Endothelial cell of umbilical vein (primary cell): Measurements from ENCODE around the gene GSC2. TPM values are rescaled to one million over a fixed set of nuclear protein-coding genes. Genes with fewer than 3 reads are reported as not detected.

Source experiments
- BruUV-seq: library from RNA; stranded (reverse); fragments of 400-500 nt; replicated peaks from 2 replicates; lab custom pipeline; 2021; lab: Mats Ljungman, UMichigan
- CTCF ChIA-PET: fragments of 300-600, 350-600 bp; sonication (Branson Sonifier 250); formaldehyde crosslinking; loops from one replicate; lab custom pipeline; 2021; ENCODE audit warnings: antibody characterized with exemption, inconsistent platforms; lab: Charles Lee
- POLR2A ChIA-PET: fragments of 300-600, 350-600 bp; sonication (Branson Sonifier 250); formaldehyde crosslinking; loops from one replicate; lab custom pipeline; 2021; ENCODE audit warnings: antibody characterized with exemption, inconsistent platforms; lab: Charles Lee
- DNase-seq: peaks from one replicate; pipeline ENCODE4 v3.0.0-alpha.2; 2011; ENCODE audit warnings: low read depth, low spot score
- FAIRE-seq: peaks from 2 replicates; lab custom pipeline; 2011; peaks lifted over from hg19 to GRCh38; lab: Jason Lieb, UNC
- H2AFZ ChIP-seq: 2 replicates; pipeline ENCODE4 v1.6.0; 2012; ENCODE audit warnings: low read depth, low read length, control low read depth, inconsistent platforms
- H3K27ac ChIP-seq: 2 replicates; pipeline ENCODE4 v1.5.1; 2011; ENCODE audit warnings: low read depth, mild to moderate bottlenecking, control low read depth, low read length, moderate library complexity; ENCODE audit not compliant: insufficient read depth
- H3K27me3 ChIP-seq, 2 experiments: 2 replicates each; pipeline versions ENCODE4 v1.6.0 to v1.6.1; 2011; ENCODE audit warnings: low read length in 2 of 2, mixed read lengths in 1 of 2; ENCODE audit not compliant: control insufficient read depth in 2 of 2, insufficient read depth in 2 of 2
- H3K36me3 ChIP-seq, 2 experiments: 2 replicates in 1 of 2; 3 replicates in 1 of 2; pipeline ENCODE4 v1.5.1; 2011; ENCODE audit warnings: low read length in 2 of 2, mild to moderate bottlenecking in 1 of 2, moderate library complexity in 1 of 2; ENCODE audit not compliant: control insufficient read depth in 2 of 2, insufficient read depth in 2 of 2; ENCODE audit errors: extremely low read depth in 1 of 2
- H3K4me1 ChIP-seq: 3 replicates; pipeline ENCODE4 v1.5.1; 2011; ENCODE audit warnings: mild to moderate bottlenecking, low read length; ENCODE audit not compliant: control insufficient read depth, insufficient read depth; ENCODE audit errors: extremely low read depth
- H3K4me2 ChIP-seq: 2 replicates; pipeline ENCODE4 v1.6.1; 2011; ENCODE audit warnings: low read length, control low read depth, mixed read lengths; ENCODE audit not compliant: insufficient read depth
- H3K4me3 ChIP-seq, 3 experiments: fragments of 200-600 bp in 1 of 3; sonication (generic), shearing (Covaris generic) in 1 of 3; replicated peaks in 1 of 3; 2 replicates each; pipeline ENCODE4 v1.5.1; 2011 to 2016; ENCODE audit warnings: control low read depth in 3 of 3, low read length in 3 of 3, mild to moderate bottlenecking in 2 of 3, inconsistent platforms in 1 of 3, low read depth in 1 of 3, moderate library complexity in 1 of 3; ENCODE audit not compliant: insufficient read depth in 1 of 3
- H3K79me2 ChIP-seq: 2 replicates; pipeline ENCODE4 v1.6.0; 2012; ENCODE audit warnings: low read length, inconsistent platforms; ENCODE audit not compliant: control insufficient read depth, insufficient read depth
- H3K9ac ChIP-seq: replicated peaks from 2 replicates; pipeline ENCODE3; 2011; ENCODE audit warnings: low read length, control low read depth; ENCODE audit not compliant: insufficient read depth; ENCODE audit errors: extremely low read depth
- H3K9me1 ChIP-seq: replicated peaks from 3 replicates; pipeline ENCODE4 v1.6.0; 2011; ENCODE audit warnings: mild to moderate bottlenecking, low read length; ENCODE audit not compliant: control insufficient read depth, insufficient read depth; ENCODE audit errors: extremely low read depth
- H3K9me3 ChIP-seq: replicated peaks from 2 replicates; pipeline ENCODE4 v1.5.1; 2012; ENCODE audit warnings: low read length, inconsistent platforms; ENCODE audit not compliant: control insufficient read depth, insufficient read depth
- H4K20me1 ChIP-seq: replicated peaks from 2 replicates; pipeline ENCODE3; 2011; ENCODE audit warnings: mild to moderate bottlenecking, low read length; ENCODE audit not compliant: control insufficient read depth, insufficient read depth; ENCODE audit errors: extremely low read depth
- EZH2 ChIP-seq: IDR thresholded peaks from 2 replicates; pipeline ENCODE4 v1.6.1; 2012; ENCODE audit warnings: borderline replicate concordance, low read depth, mild to moderate bottlenecking, moderate library complexity, low read length, inconsistent platforms; ENCODE audit not compliant: severe bottlenecking
- FOS ChIP-seq: IDR thresholded peaks from 2 replicates; pipeline ENCODE4 v1.6.1; 2011; ENCODE audit warnings: mild to moderate bottlenecking, low read length, moderate library complexity, borderline replicate concordance; ENCODE audit not compliant: insufficient read depth
- GATA2 ChIP-seq: IDR thresholded peaks from 2 replicates; pipeline ENCODE4 v1.7.0; 2011; ENCODE audit warnings: low read depth, mild to moderate bottlenecking, moderate library complexity, mixed read lengths, low read length; ENCODE audit not compliant: insufficient read length, insufficient read depth
- JUN ChIP-seq: IDR thresholded peaks from 2 replicates; pipeline ENCODE4 v1.6.1; 2011; ENCODE audit warnings: borderline replicate concordance, low read depth; ENCODE audit not compliant: insufficient read length, insufficient read depth
- MYC ChIP-seq: IDR thresholded peaks from one replicate; pipeline ENCODE4 v1.6.1; 2011; ENCODE audit warnings: mild to moderate bottlenecking, low read depth, low read length
- POLR2A ChIP-seq: IDR thresholded peaks from 2 replicates; pipeline ENCODE4 v1.6.1; 2012; ENCODE audit warnings: low read depth, mild to moderate bottlenecking, control low read depth, low read length
- POLR2AphosphoS5 ChIP-seq: IDR thresholded peaks from 2 replicates; pipeline ENCODE4 v1.6.1; 2012; ENCODE audit warnings: low read depth, mild to moderate bottlenecking, control low read depth, low read length, moderate library complexity; ENCODE audit not compliant: insufficient read depth
- dilution Hi-C: fragments of 300-500 bp; cut with MboI; formaldehyde crosslinking; loops from one replicate; pipeline ENCODE4 v1.15.0; 2019; ENCODE audit warnings: low sequenced_read_pairs; ENCODE audit not compliant: extremely low pct_ligation_motif_present
- intact Hi-C: fragments of 100-400 bp; cut with micrococcal nuclease; formaldehyde crosslinking; loops from one replicate; pipeline ENCODE4 v1.10.0; 2022
- polyA plus RNA-seq, 4 experiments: library from polyadenylated mRNA; depleted of rRNA in 3 of 4; stranded (reverse) in 3 of 4; unstranded in 1 of 4; fragments of >200 nt; gene quantifications; 2 replicates each; pipeline versions ENCODE4 v1.2.1 to v1.2.3, GENCODE V29; 2011 to 2012; ENCODE audit warnings: missing spikeins in 1 of 4
- total RNA-seq: library from RNA; stranded (reverse); gene quantifications from 2 replicates; pipeline ENCODE4 v1.2.3, GENCODE V29; 2021
- TF ChIP-seq, protein P1 (sequence below), 2 donors: IDR thresholded peaks; 1 replicate in 1 of 2; 2 replicates in 1 of 2; pipeline ENCODE4 v1.5.1; 2011; ENCODE audit warnings: low read length in 2 of 2, mild to moderate bottlenecking in 2 of 2, moderate library complexity in 2 of 2, control low read depth in 1 of 2, inconsistent platforms in 1 of 2, low read depth in 1 of 2; ENCODE audit not compliant: insufficient read depth in 1 of 2; ENCODE audit errors: extremely low read depth in 1 of 2
- TF ChIP-seq, protein P2 (sequence below): IDR thresholded peaks from 2 replicates; pipeline ENCODE4 v1.6.1; 2011; ENCODE audit not compliant: insufficient read depth, insufficient read length

GSC2 gene
- total and polyA plus RNA-seq, 2 donors (not counting 3 experiments of a cell fraction or from before 2014, with no cell fraction given): not detected

DNA sequence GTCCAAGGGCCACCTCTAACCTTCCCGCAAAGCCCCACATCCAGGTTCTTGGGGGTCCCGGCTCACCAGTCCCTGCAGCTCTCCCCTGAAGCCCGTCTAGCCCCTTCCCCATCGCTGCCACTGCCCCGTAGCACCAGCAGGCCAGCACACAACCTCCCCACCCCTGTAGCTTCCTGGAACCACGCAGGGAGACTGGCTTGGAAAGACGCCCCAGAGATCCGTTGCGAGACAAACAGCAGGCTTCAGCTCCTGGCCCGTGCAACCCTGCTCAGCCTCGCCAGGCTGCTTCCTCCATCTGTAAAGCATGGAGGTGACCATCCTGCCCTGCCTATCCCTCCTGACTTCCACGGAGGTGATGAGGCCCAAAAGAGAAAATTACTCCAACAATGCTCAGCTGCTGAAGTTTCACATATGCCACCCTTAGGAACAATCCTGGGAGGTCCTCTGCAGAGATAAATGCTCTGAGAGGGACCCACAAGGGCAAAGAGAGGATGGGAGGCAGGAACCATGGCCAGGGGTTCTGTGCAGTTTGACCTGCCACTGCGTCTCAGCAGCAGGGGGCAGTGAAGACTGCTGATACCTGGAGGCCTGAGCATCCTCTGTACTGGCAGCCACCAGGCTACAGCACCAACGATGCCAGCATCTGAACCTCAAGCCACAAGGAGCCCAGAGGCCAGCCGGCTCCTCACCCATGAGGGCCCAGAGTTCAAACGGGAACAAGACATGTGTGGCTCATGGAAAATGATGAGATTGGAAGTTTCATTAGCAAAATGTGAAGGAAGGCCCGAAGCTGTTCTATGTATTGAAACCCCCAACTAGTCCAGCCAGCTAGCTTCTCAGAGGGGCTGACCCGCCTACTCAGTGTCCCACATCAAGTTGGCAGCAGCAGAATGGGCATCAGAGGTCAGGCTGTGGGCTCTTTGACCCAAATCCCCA is 44.0 kb downstream of the GSC2 start:
- no peak overlapping the region for H3K4me3 ChIP-seq
- no peaks in the 10 kb centered on the region for H3K36me3 ChIP-seq
- ChIA-PET CTCF (interaction anchor here (0.7 kb wide), 1 partner anchor 10 kb away, joined by 4 read pairs; no protein-coding TSS in a partner anchor), POLR2A (no interaction called here)
- H2AFZ ChIP-seq: no peak overlapping the region
- no TSS peak for BruUV-seq
- H3K9me1 ChIP-seq: no peaks in the 10 kb centered on the region
- peaks cover 58% of the 10 kb centered on the region for H3K79me2 ChIP-seq
- no peaks in the 10 kb centered on the region for H3K4me1 ChIP-seq
- DNase-seq: no peak
- peaks cover 3% of the 10 kb centered on the region for H4K20me1 ChIP-seq
- no peaks in the 10 kb centered on the region for H3K27me3 ChIP-seq
- TF ChIP-seq, protein P1, sequence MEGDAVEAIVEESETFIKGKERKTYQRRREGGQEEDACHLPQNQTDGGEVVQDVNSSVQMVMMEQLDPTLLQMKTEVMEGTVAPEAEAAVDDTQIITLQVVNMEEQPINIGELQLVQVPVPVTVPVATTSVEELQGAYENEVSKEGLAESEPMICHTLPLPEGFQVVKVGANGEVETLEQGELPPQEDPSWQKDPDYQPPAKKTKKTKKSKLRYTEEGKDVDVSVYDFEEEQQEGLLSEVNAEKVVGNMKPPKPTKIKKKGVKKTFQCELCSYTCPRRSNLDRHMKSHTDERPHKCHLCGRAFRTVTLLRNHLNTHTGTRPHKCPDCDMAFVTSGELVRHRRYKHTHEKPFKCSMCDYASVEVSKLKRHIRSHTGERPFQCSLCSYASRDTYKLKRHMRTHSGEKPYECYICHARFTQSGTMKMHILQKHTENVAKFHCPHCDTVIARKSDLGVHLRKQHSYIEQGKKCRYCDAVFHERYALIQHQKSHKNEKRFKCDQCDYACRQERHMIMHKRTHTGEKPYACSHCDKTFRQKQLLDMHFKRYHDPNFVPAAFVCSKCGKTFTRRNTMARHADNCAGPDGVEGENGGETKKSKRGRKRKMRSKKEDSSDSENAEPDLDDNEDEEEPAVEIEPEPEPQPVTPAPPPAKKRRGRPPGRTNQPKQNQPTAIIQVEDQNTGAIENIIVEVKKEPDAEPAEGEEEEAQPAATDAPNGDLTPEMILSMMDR (IDR thresholded peaks at IDR 0.05; ENCODE audit: extremely low read depth in 1 of 2, insufficient read depth in 1 of 2, low read depth in 1 of 2, low read length in 2 of 2): peak in 1 of 2 donors; percentile 26
- no peak for TF ChIP-seq GATA2
- dilution Hi-C loops (no loop called here), intact Hi-C loops (no loop called here)
- no peak for FAIRE-seq
- no peak overlapping the region for H3K27ac ChIP-seq
- no peak overlapping the region for H3K9ac ChIP-seq
- no peak overlapping the region for H3K4me2 ChIP-seq
- H3K9me3 ChIP-seq: no peaks in the 10 kb centered on the region

GRCh38 chr22:19105456-19105855 is 44.6 kb downstream of the GSC2 start:
- POLR2A ChIA-PET: no interaction called here
- dilution Hi-C loops: no loop called here
- no TSS peak for BruUV-seq

More at GRCh38 chr22:19105456-19105855, 44.6 kb downstream of the GSC2 start:
- CTCF ChIA-PET: interaction anchor here (0.7 kb wide), 1 partner anchor 10 kb away, joined by 4 read pairs; no protein-coding TSS in a partner anchor
- no peak overlapping the region for H2AFZ ChIP-seq
- no peaks in the 10 kb centered on the region for H3K9me3 ChIP-seq
- no peaks in the 10 kb centered on the region for H3K27me3 ChIP-seq
- DNase-seq (no peak), FAIRE-seq (no peak)
- no peak overlapping the region for H3K27ac ChIP-seq
- H3K9me1 ChIP-seq: no peaks in the 10 kb centered on the region
- no peaks in the 10 kb centered on the region for H3K4me1 ChIP-seq
- H3K9ac ChIP-seq: no peak overlapping the region
- intact Hi-C loops: no loop called here
- H4K20me1 ChIP-seq: peaks cover 3% of the 10 kb centered on the region
- no peak for TF ChIP-seq MYC
- TF ChIP-seq GATA2: no peak
- TF ChIP-seq FOS: no peak
- TF ChIP-seq, protein P1 (IDR thresholded peaks at IDR 0.05; ENCODE audit: extremely low read depth in 1 of 2, insufficient read depth in 1 of 2, low read depth in 1 of 2, low read length in 2 of 2): no peak
- TF ChIP-seq EZH2: no peak
- TF ChIP-seq, protein P2, sequence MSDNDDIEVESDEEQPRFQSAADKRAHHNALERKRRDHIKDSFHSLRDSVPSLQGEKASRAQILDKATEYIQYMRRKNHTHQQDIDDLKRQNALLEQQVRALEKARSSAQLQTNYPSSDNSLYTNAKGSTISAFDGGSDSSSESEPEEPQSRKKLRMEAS: no peak
- TF ChIP-seq POLR2A: no peak
- no peak for TF ChIP-seq JUN
- TF ChIP-seq POLR2AphosphoS5: no peak
- no peaks in the 10 kb centered on the region for H3K36me3 ChIP-seq
- H3K4me2 ChIP-seq: no peak overlapping the region
- peaks cover 60% of the 10 kb centered on the region for H3K79me2 ChIP-seq
- H3K4me3 ChIP-seq: no peak overlapping the region
